Fibroblast of lung (primary cell): ENCODE data around the gene LILRB5.

Source experiments
- EZH2 ChIP-seq: IDR thresholded peaks from 2 replicates; pipeline ENCODE4 v1.5.1; 2012; ENCODE audit warnings: low read length, control low read depth, mild to moderate bottlenecking; ENCODE audit errors: missing control alignments
- TF ChIP-seq, protein P1 (sequence below), 2 donors: IDR thresholded peaks in 1 of 2; conservative IDR thresholded peaks in 1 of 2; 1 replicate in 1 of 2; 2 replicates in 1 of 2; pipeline ENCODE4 v1.5.1; 2011 to 2012; ENCODE audit warnings: low read length in 2 of 2, control low read depth in 1 of 2, inconsistent platforms in 1 of 2, low read depth in 1 of 2, mild to moderate bottlenecking in 1 of 2

DNA sequence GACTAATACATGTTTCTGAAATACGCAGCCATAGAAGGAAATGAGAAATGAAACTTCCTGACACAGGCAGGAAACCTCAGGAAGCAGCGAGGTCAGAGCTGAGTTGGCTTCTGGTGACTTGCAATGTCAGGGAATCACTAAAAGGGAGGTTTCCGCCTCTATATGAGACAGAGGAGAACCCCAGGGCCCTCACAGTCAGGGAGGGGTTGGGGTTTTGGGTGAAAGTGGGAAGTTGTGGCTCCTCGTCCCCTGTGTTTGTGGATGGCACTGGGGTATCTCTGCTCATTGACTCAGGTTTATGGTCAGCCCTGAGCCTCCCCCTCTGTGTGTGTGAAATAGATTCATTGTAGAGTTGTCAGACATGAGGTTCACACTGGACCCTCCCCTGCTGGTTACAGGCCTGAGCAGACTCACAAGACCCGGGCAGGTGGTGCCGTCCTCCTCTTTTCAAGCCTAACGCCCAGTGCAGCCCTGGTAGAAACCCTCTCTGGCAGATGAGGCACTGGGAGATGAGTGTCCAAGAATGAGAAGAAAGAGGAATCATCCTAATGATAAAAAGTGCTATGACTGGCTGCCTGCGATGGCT lies 9.0 kb downstream of the LILRB5 start:
- TF ChIP-seq, protein P1, sequence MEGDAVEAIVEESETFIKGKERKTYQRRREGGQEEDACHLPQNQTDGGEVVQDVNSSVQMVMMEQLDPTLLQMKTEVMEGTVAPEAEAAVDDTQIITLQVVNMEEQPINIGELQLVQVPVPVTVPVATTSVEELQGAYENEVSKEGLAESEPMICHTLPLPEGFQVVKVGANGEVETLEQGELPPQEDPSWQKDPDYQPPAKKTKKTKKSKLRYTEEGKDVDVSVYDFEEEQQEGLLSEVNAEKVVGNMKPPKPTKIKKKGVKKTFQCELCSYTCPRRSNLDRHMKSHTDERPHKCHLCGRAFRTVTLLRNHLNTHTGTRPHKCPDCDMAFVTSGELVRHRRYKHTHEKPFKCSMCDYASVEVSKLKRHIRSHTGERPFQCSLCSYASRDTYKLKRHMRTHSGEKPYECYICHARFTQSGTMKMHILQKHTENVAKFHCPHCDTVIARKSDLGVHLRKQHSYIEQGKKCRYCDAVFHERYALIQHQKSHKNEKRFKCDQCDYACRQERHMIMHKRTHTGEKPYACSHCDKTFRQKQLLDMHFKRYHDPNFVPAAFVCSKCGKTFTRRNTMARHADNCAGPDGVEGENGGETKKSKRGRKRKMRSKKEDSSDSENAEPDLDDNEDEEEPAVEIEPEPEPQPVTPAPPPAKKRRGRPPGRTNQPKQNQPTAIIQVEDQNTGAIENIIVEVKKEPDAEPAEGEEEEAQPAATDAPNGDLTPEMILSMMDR (conservative IDR thresholded peaks at IDR 0.05 in 1 of 2, IDR thresholded peaks at IDR 0.05 in 1 of 2; ENCODE audit: low read depth in 1 of 2, low read length in 2 of 2) = no peak
- no peak for TF ChIP-seq EZH2
